ENCODE measurements around the gene WDR36. TPM values are rescaled to one million over a fixed set of nuclear protein-coding genes. Genes with fewer than 3 reads are reported as not detected.

WDR36 gene
- total and polyA plus RNA-seq, 9 of the 15 experiments (the other 6 are each of a cell fraction or from before 2014, with no cell fraction given) = 25.7 to 68.0 (median 41.5) TPM

DNA sequence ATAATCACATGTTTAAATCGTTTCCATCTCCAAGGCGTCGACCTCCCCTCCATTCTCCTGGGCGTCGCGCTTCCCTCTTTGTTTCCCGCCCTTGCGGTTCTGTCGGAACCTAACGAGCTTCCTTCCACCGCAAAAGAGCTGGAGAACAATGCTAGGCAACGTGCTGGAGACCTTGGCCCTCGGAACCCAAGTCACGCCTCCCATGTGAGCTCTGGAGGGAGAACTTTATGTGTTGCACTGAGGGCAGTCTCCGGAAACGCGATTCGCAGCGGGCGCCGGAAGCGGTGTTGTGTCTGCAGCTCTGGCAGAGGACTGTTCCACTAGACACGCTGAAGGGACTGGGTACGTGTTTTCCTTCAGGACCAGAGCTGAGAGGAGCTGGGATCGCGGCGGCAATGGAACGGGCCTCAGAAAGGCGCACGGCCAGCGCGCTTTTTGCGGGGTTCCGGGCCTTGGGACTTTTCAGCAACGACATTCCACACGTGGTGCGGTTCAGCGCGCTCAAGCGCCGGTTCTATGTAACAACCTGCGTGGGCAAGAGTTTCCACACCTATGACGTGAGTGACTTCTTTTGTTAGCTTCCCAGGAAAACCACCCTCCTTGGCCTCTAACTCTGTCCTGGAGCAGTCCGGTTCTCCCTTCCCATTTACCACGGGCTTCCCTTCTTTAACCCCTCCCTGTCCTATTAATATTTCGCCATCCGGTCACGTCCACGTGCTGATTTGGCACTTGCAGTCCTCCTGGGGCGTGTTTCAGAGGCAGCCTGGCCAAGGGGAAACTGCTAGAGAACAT, at the start of gene WDR36 (continued):
- TF ChIP-seq, protein P1, sequence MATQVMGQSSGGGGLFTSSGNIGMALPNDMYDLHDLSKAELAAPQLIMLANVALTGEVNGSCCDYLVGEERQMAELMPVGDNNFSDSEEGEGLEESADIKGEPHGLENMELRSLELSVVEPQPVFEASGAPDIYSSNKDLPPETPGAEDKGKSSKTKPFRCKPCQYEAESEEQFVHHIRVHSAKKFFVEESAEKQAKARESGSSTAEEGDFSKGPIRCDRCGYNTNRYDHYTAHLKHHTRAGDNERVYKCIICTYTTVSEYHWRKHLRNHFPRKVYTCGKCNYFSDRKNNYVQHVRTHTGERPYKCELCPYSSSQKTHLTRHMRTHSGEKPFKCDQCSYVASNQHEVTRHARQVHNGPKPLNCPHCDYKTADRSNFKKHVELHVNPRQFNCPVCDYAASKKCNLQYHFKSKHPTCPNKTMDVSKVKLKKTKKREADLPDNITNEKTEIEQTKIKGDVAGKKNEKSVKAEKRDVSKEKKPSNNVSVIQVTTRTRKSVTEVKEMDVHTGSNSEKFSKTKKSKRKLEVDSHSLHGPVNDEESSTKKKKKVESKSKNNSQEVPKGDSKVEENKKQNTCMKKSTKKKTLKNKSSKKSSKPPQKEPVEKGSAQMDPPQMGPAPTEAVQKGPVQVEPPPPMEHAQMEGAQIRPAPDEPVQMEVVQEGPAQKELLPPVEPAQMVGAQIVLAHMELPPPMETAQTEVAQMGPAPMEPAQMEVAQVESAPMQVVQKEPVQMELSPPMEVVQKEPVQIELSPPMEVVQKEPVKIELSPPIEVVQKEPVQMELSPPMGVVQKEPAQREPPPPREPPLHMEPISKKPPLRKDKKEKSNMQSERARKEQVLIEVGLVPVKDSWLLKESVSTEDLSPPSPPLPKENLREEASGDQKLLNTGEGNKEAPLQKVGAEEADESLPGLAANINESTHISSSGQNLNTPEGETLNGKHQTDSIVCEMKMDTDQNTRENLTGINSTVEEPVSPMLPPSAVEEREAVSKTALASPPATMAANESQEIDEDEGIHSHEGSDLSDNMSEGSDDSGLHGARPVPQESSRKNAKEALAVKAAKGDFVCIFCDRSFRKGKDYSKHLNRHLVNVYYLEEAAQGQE (IDR thresholded peaks at IDR 0.05; ENCODE audit: borderline replicate concordance) = no peak
- TF ChIP-seq, protein P1 (CRISPR knock-in tag; IDR thresholded peaks at IDR 0.05; ENCODE audit: low read depth) = peak; percentile 59; the same call in 1 of the 2 replicates
- no peak for TF ChIP-seq TARDBP (IDR thresholded peaks at IDR 0.05)
- no peak for TF ChIP-seq U2AF2 (optimal IDR thresholded peaks at IDR 0.05; ENCODE audit: low read depth, low read length)
- TF ChIP-seq, protein P2, sequence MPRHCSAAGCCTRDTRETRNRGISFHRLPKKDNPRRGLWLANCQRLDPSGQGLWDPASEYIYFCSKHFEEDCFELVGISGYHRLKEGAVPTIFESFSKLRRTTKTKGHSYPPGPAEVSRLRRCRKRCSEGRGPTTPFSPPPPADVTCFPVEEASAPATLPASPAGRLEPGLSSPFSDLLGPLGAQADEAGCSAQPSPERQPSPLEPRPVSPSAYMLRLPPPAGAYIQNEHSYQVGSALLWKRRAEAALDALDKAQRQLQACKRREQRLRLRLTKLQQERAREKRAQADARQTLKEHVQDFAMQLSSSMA (CRISPR knock-in tag; IDR thresholded peaks at IDR 0.05) = no peak
- TF ChIP-seq, protein P3, sequence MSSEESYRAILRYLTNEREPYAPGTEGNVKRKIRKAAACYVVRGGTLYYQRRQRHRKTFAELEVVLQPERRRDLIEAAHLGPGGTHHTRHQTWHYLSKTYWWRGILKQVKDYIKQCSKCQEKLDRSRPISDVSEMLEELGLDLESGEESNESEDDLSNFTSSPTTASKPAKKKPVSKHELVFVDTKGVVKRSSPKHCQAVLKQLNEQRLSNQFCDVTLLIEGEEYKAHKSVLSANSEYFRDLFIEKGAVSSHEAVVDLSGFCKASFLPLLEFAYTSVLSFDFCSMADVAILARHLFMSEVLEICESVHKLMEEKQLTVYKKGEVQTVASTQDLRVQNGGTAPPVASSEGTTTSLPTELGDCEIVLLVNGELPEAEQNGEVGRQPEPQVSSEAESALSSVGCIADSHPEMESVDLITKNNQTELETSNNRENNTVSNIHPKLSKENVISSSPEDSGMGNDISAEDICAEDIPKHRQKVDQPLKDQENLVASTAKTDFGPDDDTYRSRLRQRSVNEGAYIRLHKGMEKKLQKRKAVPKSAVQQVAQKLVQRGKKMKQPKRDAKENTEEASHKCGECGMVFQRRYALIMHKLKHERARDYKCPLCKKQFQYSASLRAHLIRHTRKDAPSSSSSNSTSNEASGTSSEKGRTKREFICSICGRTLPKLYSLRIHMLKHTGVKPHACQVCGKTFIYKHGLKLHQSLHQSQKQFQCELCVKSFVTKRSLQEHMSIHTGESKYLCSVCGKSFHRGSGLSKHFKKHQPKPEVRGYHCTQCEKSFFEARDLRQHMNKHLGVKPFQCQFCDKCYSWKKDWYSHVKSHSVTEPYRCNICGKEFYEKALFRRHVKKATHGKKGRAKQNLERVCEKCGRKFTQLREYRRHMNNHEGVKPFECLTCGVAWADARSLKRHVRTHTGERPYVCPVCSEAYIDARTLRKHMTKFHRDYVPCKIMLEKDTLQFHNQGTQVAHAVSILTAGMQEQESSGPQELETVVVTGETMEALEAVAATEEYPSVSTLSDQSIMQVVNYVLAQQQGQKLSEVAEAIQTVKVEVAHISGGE (CRISPR knock-in tag; IDR thresholded peaks at IDR 0.05) = peak; percentile 98 to 100 (median 100)
- TF ChIP-seq MCM2 (IDR thresholded peaks at IDR 0.05; ENCODE audit: low read depth) = no peak
- no peak for TF ChIP-seq CCAR2 (IDR thresholded peaks at IDR 0.05; ENCODE audit: low read depth, low read length)
- TF ChIP-seq SMARCA5 (IDR thresholded peaks at IDR 0.05) = no peak
